ENCODE measurements around the gene CFAP99. TPM values are rescaled to one million over a fixed set of nuclear protein-coding genes. Genes with fewer than 3 reads are reported as not detected.
A peak's percentile ranks its signal among the peaks of the same experiment; 100 is the strongest.

The CFAP99 gene
- total and polyA plus RNA-seq, 9 of the 15 experiments (the other 6 are each of a cell fraction or from before 2014, with no cell fraction given): 0.07 to 0.18 (median 0.09) TPM; not detected in 6

- in situ Hi-C loops (cut with MboI): loop anchor here (10.0 kb wide), 1 partner anchor 224 kb away; no protein-coding TSS in a partner anchor
- ChIA-PET CTCF (ENCODE audit: low intra/inter-chr PET ratio) (no interaction called here), POLR2A (interaction anchor here (0.9 kb wide), 1 partner anchor 18 kb away, joined by 3 read pairs; no protein-coding TSS in a partner anchor)
- TF ChIP-seq MAX (CRISPR knock-in tag; IDR thresholded peaks at IDR 0.05): 0 out of 2 replicates have a peak, but pooled peaks have one; percentile 17
- TF ChIP-seq MNT (conservative IDR thresholded peaks at IDR 0.05): no peak
- 0 out of 4 replicates have a peak, but pooled peaks of 1 of the 2 experiments have one; percentile 15 for TF ChIP-seq MCM7 (IDR thresholded peaks at IDR 0.05)
- TF ChIP-seq SMAD1 (IDR thresholded peaks at IDR 0.05; ENCODE audit: low read depth, low read length, partially characterized antibody): no peak
- Histone ChIP-seq H3K4me2 (ENCODE audit: insufficient read depth, low read length) (no peak overlapping the region), H3K4me1 (replicated peaks in 1 of 2; ENCODE audit: control insufficient read depth in 2 of 2, insufficient read depth in 2 of 2, low read length in 2 of 2) (peaks cover 0 to 38% of the 10 kb centered on the region in 2 experiments; a peak in 2 of 5 replicates), H3K9ac (ENCODE audit: insufficient read depth in 1 of 2, low read depth in 2 of 2, low read length in 2 of 2) (peak overlapping the region in 1 of 2 experiments; percentile 62; a peak in 2 of 4 replicates), H3K9me1 (ENCODE audit: control insufficient read depth, insufficient read depth, low read length) (no peaks in the 10 kb centered on the region), H3K27ac (ENCODE audit: extremely low read depth, low read depth, low read length) (no peak overlapping the region), H3K4me3 (no peak overlapping the region), H3K36me3 (ENCODE audit: control insufficient read depth, insufficient read depth, low read length) (no peaks in the 10 kb centered on the region), H3K79me2 (ENCODE audit: control insufficient read depth, insufficient read depth, low read length) (no peaks in the 10 kb centered on the region), H4K20me1 (replicated peaks; ENCODE audit: control insufficient read depth, insufficient read depth, low read length) (peaks cover 8% of the 10 kb centered on the region; the same call in 1 of the 2 replicates), H2AFZ (ENCODE audit: low read depth, low read length) (no peak overlapping the region), H3K27me3 (ENCODE audit: control insufficient read depth in 2 of 2, insufficient read depth in 2 of 2, low read length in 2 of 2) (peaks cover 20 to 45% of the 10 kb centered on the region in 2 experiments; a peak in 4 of 5 replicates), H3K9me3 (replicated peaks; ENCODE audit: control insufficient read depth, insufficient read depth, low read depth, low read length) (no peaks in the 10 kb centered on the region)
- ATAC-seq: no peak
- no peak for FAIRE-seq
- no TSS peak for BruUV-seq (replicated peaks)
- DNase-seq (ENCODE audit: extremely low read depth in 1 of 4, low spot score in 3 of 4): no peak
- intact Hi-C loops (cut with micrococcal nuclease): no loop called here
- 2% methylated on average over 7 of the region's 7 CpGs for WGBS (ENCODE audit: insufficient coverage, low coverage, missing lambda C conversion rate)
These were observed 29.8 kb downstream of the CFAP99 start for GRCh38 chr4:2448589-2448988.

All from K562 (cell line).